ENCODE results near the gene HIVEP3. TPM values are rescaled to one million over a fixed set of nuclear protein-coding genes. Genes with fewer than 3 reads are reported as not detected.

Gene HIVEP3
- total RNA-seq, 1 donor from 2014 or later, result 5.7 TPM

- Histone ChIP-seq H3K4me3 (no peak overlapping the region), H3K4me1 (no peaks in the 10 kb centered on the region), H3K9me3 (replicated peaks) (peaks cover 10% of the 10 kb centered on the region), H3K27me3 (ENCODE audit: low read depth) (no peaks in the 10 kb centered on the region), H3K36me3 (no peaks in the 10 kb centered on the region), H3K27ac (replicated peaks) (no peak overlapping the region)
- no peak for TF ChIP-seq CTCF (IDR thresholded peaks at IDR 0.05; ENCODE audit: borderline replicate concordance)
- intact Hi-C loops (cut with micrococcal nuclease), result no loop called here
- no peak for DNase-seq
Observed at GRCh38 chr1:41943717-41944116, 25.0 kb upstream of the HIVEP3 start.

DNA sequence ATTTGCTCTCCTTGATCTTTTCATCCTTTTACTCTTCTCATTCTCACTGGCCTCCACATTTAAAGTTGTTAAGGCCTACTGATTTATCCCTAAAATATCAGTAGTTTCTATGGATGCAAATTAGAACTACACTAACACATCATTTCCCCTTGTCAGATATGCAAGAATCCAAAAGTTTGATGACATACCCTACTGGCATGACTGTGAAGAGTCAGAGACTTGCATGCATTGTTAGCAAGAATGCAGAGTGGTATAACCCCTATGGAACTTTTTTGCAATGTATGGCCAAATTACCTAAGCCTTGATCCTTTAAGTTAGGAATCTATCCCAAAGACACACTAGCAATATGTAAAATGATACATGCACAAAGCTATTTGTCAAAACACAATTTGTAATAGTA lies 23.6 kb upstream of the HIVEP3 start:
- DNase-seq, result no peak
- H3K27ac ChIP-seq (replicated peaks), result no peak overlapping the region
- TF ChIP-seq CTCF (IDR thresholded peaks at IDR 0.05; ENCODE audit: borderline replicate concordance), result no peak
- no peaks in the 10 kb centered on the region for H3K4me1 ChIP-seq
- no peaks in the 10 kb centered on the region for H3K36me3 ChIP-seq
- intact Hi-C loops (cut with micrococcal nuclease), result no loop called here
- peaks cover 10% of the 10 kb centered on the region for H3K9me3 ChIP-seq (replicated peaks)
- H3K27me3 ChIP-seq (ENCODE audit: low read depth), result no peaks in the 10 kb centered on the region
- H3K4me3 ChIP-seq, result no peak overlapping the region

DNA sequence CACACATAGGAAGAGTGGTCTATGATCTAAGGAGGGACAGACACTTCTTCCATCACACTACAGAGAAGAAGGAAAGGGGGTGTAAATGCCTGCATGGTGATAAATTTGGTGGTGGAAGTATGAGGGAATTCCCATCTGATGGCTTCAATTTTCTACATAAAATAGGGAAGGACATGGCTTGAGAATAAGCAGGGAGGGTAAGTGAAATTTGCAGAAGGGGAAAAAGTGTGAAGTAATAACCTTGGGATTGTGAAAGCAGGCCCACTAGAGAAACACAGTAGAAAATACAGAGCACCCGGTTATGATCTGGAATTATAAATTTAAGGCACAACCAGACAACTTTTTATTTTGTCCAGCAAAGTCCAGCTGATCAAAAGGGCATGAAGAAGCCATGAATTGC lies 22.7 kb upstream of the HIVEP3 start:
- DNase-seq, result no peak
- Histone ChIP-seq H3K27ac (replicated peaks) (no peak overlapping the region), H3K27me3 (ENCODE audit: low read depth) (no peaks in the 10 kb centered on the region), H3K36me3 (no peaks in the 10 kb centered on the region), H3K4me1 (no peaks in the 10 kb centered on the region), H3K9me3 (replicated peaks) (peaks cover 10% of the 10 kb centered on the region), H3K4me3 (no peak overlapping the region)
- TF ChIP-seq CTCF (IDR thresholded peaks at IDR 0.05; ENCODE audit: borderline replicate concordance), result no peak
- intact Hi-C loops (cut with micrococcal nuclease), result no loop called here

DNA sequence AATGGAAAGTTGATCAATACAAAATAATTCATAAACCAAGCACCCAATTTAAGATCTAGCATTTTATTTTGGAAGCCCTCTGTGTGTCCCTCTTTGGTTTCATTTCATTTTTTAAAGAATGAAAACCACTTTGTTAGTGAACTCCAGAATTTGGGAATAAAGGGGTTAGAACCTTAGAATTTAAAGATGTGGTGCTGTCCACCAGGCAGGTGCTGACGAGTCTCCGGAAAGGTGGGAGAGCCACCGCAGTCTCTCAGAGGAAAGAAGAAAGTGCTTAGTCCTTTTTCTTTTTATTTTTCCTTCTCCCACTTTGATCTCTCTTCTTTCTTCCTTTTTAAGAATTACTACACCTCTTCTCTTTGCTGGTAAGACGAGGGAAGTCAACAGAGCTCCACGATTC lies 20.5 kb upstream of the HIVEP3 start:
- TF ChIP-seq CTCF (IDR thresholded peaks at IDR 0.05; ENCODE audit: borderline replicate concordance), result no peak
- no peaks in the 10 kb centered on the region for H3K36me3 ChIP-seq
- H3K4me1 ChIP-seq, result no peaks in the 10 kb centered on the region
- no peak overlapping the region for H3K4me3 ChIP-seq
- no peaks in the 10 kb centered on the region for H3K27me3 ChIP-seq (ENCODE audit: low read depth)
- no peak for DNase-seq
- no peak overlapping the region for H3K27ac ChIP-seq (replicated peaks)
- intact Hi-C loops (cut with micrococcal nuclease), result no loop called here
- peaks cover 8% of the 10 kb centered on the region for H3K9me3 ChIP-seq (replicated peaks)

GRCh38 chr1:41936107-41936506 lies 17.4 kb upstream of the HIVEP3 start:
- Histone ChIP-seq H3K4me3 (no peak overlapping the region), H3K36me3 (no peaks in the 10 kb centered on the region), H3K9me3 (replicated peaks) (peaks cover 8% of the 10 kb centered on the region), H3K4me1 (no peaks in the 10 kb centered on the region), H3K27ac (replicated peaks) (no peak overlapping the region), H3K27me3 (ENCODE audit: low read depth) (no peaks in the 10 kb centered on the region)
- no peak for TF ChIP-seq CTCF (IDR thresholded peaks at IDR 0.05; ENCODE audit: borderline replicate concordance)
- DNase-seq, result no peak
- intact Hi-C loops (cut with micrococcal nuclease), result no loop called here

- H3K27ac ChIP-seq (replicated peaks), result no peak overlapping the region
- DNase-seq, result no peak
- TF ChIP-seq CTCF (IDR thresholded peaks at IDR 0.05; ENCODE audit: borderline replicate concordance), result no peak
- H3K27me3 ChIP-seq (ENCODE audit: low read depth), result no peaks in the 10 kb centered on the region
- peaks cover 8% of the 10 kb centered on the region for H3K9me3 ChIP-seq (replicated peaks)
- intact Hi-C loops (cut with micrococcal nuclease), result no loop called here
- H3K4me1 ChIP-seq, result no peaks in the 10 kb centered on the region
- no peaks in the 10 kb centered on the region for H3K36me3 ChIP-seq
- no peak overlapping the region for H3K4me3 ChIP-seq
Observed at GRCh38 chr1:41935226-41935625, 16.5 kb upstream of the HIVEP3 start.

Measured in left ventricle myocardium inferior (tissue), 1 donor.